Stimulated activated CD4-positive, alpha-beta T cell treated with anti-CD3 and anti-CD28 coated beads, Interleukin-2, amount 100 ng/mL, for 4 hours (primary cell): ENCODE data around the gene ELFN2.

Source experiments
- DNase-seq: peaks from one replicate; pipeline ENCODE4 v3.0.0-alpha.2; 2020; ENCODE audit warnings: low read depth

The ELFN2 gene

DNA sequence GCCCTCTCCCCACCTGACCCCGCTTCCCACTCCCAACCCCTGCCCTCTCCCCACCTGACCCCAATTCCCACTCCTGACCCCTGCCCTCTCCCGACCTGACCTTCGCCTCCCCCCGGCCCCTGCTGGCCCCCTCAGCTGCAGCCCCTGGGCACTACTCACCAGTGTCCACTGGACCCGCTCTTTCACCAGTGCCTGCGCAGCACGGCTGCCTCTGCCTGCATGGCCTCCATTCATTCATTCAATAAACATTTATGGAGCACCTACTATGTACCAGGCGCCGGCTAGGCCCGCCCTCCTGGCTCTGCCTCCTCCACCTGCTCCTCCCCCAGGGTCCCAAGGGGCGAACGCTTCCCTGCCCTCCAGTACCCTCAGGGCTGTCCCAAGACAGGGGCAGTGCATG lies 42.6 kb downstream of the ELFN2 start:
- DNase-seq = no peak

DNA sequence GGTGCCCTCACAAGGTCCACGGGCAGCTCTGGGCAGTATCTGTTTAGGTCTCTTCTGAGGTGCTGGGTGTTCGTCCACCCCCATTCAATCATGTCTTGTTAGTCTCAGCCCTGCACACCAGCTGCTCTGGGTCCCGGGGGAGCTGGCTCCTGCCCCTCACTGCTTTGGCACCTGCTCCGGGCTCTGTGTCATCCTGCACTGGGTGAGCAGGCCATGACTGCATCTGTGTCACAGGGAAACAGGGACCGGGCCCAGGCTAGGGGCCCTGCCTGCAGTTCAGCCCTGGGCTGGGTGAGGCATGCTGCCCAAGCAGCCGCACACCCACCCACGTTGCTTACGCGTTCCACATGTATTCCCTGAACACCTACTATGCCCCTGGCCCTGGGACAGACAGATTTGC lies 43.9 kb downstream of the ELFN2 start:
- no peak for DNase-seq

DNA sequence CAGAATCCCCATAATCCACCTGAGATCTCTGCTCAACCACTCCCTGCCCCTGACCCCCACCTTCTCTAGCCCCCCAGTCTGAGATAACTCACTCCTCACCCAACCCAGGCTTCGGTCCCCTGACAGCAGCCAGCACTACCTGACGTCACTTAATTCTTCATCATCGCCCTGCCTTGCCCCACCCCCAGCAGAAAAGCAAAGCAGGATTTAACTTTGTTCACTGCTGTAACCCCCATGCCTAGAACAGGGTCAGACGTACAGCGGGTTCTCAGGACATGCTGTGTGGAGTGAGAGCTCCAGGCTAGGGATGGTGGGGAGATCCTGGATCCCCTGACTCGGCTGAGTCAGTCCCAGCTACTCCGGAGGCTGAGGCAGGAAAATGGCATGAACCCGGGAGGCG lies 45.8 kb downstream of the ELFN2 start:
- no peak for DNase-seq

DNA sequence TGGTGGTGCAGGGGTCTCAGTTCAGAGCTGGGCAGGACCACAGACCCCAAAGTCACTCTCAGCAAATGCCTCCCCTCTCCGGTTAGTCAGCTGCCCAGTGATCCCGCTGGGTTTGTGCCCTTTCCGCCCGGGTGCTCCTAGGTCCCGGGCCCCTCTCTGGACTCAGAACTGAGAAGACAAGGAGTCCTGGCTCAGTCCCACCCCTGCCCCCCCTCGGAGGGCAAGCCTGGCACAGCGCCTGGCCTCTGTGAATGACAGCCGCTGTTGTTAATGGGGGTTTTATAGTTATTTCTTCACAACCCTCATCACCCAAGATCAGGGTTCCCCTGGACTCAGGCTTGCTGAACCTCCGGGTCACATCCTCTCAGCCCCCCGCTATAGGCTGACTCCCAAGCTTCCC lies 47.6 kb downstream of the ELFN2 start:
- DNase-seq = no peak

DNA sequence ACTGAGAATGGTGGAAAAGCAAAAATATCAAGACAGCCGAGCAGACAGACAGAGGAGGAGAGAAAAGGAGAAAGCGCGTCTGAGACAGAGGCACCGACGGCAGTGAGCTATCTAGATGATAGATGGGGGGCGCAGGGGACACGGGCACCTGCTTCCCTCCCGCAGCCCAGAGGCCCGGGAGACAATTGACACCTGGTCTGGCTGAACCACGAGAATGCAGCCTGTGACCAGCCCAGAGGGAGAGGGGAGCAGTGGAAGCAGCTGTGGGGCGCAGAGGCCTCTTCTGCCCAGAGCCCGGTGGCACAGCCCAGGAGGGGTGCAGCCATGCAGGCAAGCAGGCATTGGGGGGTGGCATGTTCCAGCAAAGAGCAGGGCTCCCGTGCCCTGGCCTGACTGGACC lies 48.2 kb downstream of the ELFN2 start:
- DNase-seq = no peak

DNA sequence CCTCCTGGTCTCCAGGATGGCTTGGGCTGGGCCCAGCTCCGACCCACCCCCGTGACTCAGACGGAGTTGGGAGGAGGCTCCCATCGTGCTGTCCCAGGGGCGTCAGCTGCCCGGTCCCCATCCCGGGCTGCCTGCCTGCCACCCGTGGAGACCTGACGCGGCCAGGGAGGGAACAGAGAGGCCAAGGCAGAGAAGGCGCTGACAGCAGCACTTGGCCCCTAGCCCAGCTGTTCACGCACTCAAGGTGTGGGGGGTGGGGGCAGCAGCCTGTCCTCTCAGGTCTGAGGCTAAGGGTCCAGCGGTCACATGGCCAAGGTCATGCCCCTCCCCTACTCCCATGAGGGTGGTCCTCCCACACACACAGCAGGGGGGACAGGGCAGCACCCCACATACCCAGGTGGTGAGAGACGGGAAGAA lies 48.6 kb downstream of the ELFN2 start:
- no peak for DNase-seq

DNA sequence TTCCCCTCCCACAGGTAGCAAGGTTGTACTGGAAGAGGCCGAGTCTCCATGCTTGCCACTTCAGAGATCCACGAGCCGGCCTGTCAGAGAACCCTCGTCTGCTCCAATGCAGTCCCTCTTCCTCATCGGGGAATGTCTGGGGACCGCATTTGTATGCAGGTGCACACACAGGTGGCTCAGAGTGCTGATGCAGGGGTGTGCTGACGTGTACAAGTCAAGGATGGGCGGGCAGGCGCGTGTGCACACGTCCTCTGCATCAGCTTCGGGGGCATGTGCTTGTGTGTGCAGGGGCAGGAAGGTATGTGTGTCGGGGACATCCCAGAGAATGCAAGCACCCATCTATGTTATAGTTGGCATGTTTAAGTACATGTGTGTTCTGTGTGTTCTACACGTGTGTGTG lies 49.4 kb downstream of the ELFN2 start:
- no peak for DNase-seq

DNA sequence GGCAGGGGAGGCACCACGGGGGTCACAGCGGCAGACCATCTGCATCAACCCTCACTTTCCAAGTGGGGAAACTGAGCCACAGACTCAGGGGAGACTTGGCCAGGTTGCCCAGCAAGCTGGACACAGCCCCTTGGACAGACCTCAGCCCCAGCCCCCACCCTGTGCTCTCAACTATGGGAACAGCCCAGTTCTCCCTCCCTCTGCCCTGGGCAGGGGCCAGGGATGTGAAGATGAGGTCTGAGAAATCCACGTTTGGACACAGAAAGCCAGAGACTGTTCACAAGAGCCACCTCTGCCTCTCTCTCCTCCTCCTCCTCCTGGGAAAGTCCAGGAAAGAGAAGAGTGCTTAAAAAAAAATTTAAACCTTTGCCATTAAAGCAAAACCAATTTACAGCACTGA lies 50.1 kb downstream of the ELFN2 start:
- DNase-seq = no peak

DNA sequence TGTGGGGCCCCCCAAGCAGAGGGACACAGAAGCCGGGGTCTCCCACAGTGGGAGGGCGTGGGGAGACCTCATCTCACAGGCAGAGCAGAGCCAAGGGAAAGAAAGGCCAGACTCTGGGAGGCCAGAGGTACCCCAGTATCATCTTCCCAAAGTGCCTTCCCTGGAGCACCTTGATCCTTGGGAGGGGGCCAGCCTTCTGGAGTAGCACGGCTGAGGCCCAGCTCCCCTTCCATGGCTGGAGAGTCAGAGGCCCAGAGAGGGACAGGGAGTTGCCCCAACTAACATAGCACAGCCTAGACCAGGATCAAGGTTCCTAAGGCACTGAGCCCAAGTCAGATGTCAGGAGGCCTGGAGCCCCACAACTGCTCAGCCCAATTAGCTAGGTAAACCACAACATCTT lies 50.6 kb downstream of the ELFN2 start:
- no peak for DNase-seq

DNA sequence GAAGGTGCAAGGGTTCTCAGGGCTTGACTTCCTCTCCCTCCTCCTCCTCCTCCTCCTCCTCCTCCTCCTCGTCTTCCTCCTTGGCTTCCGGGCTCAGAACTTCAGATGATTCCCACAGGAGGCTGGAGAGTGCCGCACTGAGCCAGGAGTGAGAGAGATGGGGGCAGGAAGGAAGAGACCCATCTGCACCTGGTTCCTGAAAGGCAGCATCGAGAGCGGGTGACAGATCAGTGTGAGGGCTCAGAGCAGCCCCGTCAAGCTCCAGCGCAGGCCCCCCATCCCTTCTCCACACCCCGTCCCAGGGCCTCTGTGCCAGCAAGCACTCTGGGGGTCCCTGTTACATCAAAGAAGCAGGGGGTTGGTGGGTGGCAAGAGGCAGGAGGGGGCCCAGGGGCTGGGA lies 51.5 kb downstream of the ELFN2 start:
- no peak for DNase-seq

DNA sequence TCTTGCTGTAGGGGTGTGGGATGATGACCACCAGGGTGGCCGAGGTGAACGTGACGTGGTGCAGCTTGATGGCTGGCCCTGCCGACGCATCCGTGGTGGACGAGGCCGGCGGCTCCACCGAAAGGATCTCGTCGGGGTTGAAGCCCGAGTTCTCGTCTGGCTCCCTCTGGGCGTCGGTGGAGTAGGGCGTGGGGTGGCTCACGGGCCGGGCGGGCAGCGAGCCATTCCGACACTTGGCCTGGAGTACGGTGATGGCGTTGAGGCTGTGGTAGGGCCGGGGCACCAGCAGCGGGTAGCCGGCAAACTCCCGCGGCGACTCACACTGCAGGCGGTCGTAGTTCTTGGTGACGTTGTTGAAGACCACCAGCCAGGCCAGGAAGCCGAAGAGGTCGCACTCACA lies 52.7 kb downstream of the ELFN2 start:
- no peak for DNase-seq

DNA sequence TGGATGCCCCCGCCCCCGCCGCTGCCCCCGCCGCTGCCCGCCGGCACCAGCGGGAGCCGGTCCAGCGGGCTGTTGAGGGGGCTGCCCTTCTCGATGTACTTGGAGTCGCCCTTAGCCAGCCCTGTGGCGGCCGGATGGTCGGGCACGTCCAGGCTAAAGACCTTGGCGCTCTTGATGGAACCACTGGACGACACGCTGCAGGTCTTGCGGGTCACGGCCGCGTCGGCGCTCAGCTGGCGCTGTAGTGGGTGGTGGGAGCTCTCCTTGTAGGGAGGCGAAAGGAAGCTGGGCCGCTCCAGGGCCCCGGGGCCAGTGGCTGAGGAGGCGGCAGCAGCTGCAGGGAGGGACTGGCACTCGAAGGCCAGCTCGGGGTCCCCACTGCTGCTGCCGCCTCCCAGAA lies 53.8 kb downstream of the ELFN2 start:
- no peak for DNase-seq

DNA sequence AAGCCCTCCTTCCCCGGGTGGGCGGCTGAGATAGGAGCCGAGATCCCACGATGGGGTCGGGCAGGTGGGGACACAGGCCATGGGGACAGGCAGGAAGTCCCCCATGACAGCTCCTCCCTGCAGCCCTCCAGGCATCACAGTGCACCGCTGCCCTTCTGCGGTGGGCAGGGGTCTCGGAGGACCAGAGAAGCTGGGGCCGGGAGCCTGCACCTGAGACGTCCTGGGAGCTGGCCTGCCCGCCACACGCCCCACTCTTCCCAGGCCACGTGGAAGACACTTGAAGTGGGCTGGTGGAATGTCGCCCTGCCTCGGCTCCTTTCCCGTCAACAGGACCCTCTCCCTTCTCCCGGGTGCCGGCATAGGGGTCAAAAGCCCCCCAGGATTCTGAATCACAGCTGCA lies 55.4 kb downstream of the ELFN2 start:
- DNase-seq = no peak

DNA sequence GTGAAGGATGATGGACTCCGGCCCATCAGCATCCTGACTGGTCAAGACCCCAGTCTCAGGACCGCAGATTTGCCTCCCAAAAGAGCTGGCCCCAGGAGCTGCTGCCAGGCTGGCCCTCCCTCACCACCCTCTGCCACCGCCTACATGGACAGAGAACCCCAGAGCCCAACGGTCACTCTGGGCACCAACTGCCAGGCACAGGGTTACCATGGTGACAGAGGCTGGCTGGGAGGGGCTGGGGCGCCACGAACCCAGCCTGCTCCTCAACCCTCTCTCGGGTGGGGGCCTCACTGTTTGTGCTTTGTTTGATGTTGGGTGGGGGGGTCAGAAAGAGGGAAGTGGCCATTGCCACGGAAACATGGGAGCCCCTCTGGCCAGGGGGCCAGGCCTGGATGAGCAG lies 55.8 kb downstream of the ELFN2 start:
- no peak for DNase-seq

DNA sequence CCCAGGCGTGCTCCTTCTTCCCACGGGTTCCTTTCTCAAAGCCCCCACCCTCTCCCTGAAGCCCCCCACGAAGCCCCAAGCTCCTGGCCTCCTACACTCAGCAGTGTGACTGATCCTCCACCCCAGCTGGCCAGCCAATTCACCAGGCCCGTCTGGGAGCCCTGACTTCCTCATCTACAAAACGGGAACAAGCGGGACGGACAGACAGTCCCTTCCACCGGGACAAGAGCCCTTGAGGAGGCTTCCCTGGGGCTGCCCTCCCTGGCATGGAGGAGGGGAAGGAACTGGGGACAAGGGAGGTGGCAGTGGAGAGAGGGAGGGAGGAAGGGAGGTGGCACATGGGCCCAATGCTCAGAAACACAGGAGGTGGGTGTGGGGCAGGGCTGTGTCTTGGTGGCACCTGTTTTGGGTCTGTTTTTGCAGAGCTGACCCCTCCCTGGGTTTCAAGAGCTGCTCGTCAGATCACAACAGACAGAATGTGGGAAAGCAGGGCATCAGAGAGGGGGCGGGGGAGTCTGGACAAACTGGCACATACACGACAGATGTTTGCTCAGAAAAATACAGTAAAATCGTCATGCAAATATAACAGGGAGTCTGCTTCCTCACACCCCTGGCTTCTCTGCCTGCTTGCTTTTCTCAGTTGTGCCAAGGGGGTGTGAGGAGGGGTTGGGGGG lies 56.8 kb downstream of the ELFN2 start:
- no peak for DNase-seq

DNA sequence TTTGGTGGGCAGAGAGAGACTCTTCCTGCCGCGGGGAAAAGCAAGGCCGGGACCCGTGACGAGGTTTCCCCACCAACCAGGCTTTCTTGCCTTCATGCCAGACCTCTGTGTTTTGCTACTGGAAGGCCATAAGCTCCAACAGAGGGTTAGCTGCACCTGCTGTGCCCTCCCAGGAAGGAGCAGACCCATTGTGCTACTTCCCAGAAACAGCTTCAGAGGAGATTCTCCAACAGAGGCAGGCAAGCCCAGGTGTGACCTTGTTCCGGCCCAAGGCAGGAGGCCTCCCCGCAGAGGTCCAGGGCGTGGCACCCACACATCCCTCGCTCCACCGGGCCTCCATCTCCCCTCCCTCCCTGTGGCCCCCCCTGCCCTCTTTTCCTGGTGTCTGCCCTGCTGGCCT lies 57.8 kb downstream of the ELFN2 start:
- no peak for DNase-seq

DNA sequence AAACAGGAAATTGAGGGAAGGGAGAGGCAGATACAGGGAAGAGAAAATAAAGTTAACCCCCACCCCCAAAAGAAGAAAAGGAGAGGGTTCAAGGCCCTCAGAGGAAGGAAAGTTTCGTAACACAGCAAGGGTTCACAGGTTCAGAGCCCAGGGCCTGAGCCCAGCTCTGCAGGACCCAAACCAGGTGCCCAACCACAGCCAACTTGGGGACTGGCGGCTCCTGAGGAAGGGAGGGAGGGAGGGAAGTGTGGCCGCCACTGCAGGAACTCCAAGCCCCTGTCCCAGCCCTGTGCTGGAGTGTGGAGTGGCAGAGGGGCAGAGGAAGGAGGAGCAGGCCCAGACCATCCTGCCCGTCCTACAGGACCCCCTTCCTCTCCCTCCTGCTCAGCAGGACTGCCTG lies 59.2 kb downstream of the ELFN2 start:
- DNase-seq = no peak

DNA sequence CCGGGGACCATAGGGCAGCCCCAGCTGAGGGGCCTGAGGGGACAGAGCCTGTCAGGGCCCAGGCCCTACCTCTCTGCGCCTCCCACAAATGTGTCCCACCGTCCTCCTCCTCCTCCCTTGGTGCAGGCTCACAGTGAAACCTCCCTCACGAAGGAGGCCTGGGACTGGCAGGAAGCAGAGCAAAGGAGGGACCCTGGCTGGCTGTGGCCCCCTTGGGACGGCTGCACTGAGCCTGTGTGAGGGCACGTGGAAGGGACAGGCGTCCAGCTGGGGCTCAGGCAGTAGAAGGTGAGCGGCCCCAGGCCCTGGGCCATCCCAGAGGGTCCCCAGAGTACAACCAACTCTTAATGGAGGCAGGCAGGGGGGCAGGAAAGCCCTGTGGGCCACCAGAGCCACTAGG lies 60.7 kb downstream of the ELFN2 start:
- no peak for DNase-seq

DNA sequence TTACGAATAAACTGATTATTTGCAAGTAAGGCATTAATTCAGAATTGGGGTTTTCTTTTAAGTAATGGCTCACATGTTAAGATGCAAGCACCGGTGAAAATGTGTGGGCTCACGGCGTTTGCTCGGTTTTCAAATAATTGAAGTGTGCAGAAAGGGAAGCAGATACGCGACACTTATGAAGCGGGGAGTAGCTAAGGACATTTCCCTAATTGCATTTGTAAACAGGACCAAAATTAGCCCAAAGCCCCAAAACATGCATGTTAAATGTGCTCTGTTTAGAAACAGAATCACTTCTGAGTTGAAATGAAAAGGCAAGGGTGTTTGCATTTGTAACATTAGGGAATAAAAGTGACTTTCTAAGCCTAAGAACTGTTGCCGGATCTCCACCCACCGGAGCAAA lies 61.3 kb downstream of the ELFN2 start:
- no peak for DNase-seq

DNA sequence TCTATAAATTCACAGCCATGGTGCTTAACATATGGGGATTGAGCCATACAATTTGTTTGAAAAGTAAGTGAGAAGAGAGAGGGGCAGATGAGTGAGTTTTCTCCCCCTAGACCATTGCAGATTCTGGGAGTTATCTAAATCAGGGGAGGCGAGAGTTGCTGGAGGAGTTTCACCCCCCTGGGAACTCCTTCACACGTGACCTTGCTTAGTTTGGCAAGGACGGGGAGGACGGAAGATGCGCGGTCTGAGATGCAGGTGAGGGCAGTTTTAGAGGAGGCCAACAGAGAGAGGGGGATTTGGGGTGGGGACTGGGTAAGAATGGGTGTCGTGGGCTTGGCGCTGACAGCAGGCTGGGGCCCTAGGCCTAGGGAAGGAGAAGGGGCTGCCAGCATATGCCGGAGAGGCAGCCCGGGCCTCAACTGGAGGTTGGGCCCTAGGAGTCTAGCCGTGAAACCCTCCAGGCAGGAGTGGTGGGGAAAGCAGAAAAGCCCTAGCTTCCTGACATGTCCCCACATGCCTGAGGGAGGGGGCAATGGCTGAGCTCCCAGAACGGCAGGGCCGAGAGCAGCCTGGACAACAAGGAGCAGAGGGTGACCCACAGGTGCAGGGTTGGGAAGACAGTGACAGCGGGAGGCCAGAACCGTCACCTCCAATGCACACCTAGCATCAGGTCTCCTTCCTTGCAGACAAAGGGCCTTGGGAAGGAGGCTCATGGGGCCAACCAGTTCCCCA lies 63.9 kb downstream of the ELFN2 start:
- no peak for DNase-seq

DNA sequence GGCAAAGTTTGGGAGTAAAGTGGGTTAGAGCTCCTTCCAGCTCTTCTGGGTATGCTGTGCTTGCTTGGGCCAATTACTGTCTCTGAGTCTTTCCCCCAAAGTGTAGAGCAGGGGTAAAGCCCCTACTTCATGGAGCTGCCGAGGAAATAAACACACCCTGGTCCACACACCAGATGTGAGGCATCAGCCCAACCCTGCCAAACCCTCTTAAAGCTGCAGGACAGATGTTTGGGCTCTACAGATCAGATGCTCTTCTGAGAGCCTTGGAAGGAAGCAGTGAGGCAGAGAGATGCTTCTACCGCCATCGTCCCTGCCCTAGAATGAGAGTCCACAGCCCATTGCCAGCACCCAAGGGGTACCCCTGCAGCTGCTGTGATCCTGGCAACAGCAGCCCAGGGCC lies 64.7 kb downstream of the ELFN2 start:
- DNase-seq = no peak

DNA sequence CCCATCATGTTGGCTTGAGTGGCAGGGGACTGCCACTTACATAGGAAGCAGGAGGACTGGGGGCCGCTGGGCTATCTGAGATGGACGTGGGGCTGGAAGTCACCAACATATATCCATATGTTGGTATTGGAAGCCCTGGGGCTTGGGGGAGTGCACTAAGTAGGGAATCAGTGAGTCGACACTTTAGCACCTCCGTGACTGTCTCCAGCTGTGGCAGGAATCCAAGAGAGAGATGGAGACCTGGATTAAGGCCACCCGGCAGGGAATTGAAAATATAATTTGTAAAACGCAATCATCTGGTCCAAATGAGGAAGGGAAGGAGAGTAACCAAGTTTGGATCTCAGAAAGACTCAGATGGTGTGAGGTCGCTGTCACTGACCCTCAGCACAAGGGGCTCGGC lies 68.4 kb downstream of the ELFN2 start:
- DNase-seq = no peak

DNA sequence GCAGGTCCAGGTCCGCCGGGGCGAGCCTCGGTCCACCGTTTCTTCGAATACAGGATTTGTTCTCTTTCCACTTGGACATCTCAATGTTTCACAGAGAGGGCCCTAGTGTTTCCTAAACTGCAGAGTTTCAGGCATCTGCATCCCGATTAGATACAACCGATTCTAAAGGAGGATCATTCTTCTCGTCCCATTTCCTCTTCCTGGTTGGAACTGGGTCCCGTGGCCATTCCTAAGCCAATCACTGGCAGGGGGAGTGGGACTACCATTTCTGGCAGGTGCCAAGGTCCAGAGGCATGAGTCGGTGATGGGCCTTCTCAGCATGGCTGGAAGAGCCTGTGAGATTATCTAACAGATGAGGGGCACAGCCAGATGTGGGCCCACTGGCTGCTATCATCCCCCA lies 68.9 kb downstream of the ELFN2 start:
- no peak for DNase-seq

DNA sequence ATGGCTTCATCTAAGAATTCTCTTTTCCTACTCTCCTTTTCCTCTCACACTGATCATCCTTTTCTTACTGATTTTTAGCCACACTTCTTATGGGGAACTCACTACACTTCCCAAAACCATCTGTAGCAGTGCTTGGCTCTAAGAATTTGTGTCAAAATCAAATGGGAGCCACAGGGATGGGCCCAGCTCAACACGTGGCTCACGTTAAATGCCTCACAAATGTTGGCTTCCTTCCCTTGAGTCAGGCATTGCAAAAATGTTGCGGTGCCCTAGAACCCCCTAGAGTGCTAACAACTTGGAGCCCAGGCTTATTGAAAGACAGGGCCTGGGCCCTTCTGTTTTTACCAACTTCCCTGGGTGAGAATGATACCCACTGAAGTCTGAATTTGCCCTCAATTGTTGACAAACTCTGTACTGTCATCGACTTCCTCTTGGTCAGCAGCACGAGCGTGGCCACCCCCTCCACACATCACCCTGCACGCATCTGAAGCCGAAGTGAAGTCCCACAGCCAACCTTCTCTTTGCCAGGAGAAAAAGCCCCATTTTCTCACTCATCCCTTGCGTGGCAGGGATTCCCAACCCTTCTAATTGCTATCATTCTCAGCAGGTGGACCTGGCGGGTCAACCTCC lies 69.7 kb downstream of the ELFN2 start:
- DNase-seq = no peak
